Activated CD4-positive, alpha-beta T cell treated with anti-CD3 and anti-CD28 coated beads, Interleukin-2, amount 50 U/mL, for 24 hours (primary cell): ENCODE data around the gene MEI1.

ENCODE experiments used
- DNase-seq, 2 donors: peaks; one replicate each; pipeline ENCODE4 v3.0.0-alpha.2; 2020; ENCODE audit warnings: low read depth in 1 of 2, low spot score in 1 of 2

The MEI1 gene

DNA sequence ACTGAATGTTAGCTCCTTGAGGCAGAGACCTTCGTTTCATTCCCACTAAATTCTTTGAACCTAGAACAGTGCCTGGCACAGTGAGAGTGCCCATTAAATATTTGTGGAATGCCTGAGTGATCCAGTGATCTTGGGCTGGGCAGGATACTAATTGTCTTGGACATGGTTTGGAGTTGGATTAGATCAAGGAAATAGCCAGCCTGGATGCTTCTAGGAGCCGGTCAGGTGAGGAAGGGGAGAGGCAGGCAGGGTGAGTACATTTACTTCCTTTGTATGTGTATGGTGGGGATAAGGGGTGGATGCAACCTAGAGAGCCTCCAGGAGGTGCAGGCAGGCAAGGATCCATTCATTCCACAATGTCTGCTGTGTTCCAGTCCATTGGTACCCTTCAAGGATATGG is 137.2 kb downstream of the MEI1 start:
- DNase-seq, result no peak

DNA sequence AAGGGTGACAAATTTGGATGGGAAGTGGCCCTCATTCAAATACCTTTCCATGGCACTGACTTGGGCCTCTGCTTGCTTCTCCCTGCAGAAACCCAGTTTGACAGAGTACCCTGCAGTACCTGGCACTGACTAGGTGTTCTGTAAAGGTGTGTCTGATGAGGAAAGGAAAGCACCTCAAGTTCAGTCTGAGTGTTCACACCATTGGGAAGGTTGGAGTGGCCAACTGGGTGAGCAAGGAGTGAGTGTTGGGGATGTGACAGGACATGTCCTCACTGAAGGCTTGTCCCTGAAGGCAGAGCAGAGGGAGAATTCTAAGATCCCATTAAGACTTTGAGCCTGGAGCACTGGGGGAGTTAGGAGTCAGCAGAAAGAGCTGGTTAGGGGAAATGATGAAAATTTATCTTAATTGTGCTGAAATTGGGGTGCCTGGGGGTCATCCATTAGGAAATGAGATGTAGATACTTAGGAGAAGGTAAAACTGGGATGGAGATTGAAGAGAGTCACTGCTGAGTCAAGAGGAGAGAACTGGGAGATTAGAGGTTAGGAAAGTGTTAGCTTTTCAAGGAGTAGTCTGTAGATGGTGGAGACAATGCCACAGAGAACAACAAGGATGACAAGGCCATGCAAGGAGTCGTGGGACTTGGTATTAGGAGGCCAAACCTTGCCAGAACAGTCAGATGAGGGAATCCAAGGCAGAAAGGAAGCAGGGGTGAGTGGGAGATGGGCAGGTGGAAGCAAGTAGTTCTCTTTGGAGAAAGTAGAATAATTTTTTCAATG is 139.7 kb downstream of the MEI1 start:
- DNase-seq, result no peak

DNA sequence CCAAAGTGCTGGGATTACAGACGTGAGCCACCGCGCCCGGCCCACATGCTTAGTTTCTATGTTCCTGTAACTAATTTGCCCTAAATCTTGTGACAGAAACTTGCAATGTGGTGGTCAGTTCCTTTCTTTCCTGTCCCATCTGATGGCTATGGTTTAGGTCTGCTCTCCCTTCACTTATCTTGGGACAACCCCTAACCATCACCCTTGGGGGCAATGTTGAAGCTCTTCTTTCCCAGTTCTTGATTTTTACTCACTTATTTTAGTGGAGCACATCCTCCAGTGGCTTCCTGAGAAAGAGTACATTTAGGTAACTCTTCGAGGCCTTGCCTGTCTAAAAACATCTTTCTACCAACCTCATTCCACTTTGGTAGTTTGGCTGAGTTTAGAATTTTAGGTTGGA is 140.9 kb downstream of the MEI1 start:
- DNase-seq, result no peak

DNA sequence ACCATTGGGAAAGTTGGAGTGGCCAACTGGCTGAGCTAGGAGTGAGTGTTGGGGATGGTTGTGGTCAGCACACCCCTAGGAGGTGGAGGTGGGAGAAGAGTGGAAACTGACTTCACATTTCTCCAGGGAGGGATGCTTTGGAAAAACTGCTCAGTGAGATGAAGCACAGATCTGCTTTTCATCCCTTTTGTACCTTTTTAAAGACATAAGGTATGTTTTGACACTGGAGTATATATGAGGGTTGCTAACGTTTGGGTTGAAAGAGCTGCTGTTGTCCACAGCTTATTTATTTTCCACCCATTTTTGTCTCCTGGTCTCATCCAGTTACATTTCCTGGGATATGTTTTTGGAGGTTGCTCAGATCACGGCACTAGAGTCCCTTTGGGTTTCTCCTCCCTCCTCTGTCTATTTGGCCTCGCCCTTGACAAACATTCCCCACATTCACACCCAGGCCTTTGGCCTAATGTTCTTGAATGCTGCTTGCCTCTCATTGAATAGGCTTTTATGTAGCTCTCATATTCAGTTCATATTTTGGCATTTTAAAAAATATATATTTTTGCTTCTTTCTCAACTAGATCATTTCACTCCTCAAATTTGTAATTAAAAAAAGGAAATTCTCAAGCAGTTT is 141.9 kb downstream of the MEI1 start:
- no peak for DNase-seq

DNA sequence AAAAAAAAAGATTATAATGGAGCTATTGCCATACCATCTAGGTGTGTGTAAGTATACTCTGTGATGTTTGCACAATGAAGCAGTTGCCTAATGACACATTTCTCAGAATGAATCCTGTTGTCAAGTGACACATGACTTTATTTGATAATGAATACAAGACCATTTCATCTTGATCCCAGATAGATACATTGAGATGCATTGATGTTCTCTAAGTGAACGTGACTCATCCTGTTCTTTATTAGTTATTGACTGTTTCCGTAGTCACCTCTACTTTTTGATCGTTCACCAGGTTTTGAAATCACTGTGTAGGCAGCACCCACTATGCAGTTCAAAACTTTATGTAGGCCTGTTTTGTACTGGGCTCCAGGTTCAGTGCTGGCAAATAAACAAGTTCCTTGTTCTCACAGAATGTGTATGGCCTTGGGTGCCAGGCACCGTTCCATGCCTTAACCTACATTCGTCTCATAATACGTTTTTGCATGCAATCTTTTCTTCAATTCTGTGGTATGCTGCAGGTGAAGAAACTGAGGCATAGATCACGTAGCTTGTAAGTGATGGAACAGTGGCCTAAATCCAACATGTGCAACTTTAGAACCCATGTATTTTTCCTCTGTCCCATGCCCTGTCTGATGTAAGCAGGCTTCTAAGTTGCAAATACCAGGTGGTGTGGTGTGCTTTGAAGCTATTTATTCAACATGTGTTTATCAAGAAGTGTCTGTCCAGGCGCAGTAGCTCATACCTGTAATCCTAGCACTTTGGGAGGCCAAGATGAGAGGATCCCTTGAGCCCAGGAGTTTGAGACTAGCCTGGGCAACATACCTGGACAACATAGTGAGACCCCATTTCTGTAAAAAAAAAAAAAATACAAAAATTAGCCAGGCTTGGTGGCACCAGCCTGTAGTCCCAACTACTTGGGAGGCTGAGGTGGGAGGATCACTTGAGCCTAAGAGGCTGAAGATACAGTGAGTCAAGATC is 144.0 kb downstream of the MEI1 start:
- peak in 1 of 2 donors; percentile 31 for DNase-seq

DNA sequence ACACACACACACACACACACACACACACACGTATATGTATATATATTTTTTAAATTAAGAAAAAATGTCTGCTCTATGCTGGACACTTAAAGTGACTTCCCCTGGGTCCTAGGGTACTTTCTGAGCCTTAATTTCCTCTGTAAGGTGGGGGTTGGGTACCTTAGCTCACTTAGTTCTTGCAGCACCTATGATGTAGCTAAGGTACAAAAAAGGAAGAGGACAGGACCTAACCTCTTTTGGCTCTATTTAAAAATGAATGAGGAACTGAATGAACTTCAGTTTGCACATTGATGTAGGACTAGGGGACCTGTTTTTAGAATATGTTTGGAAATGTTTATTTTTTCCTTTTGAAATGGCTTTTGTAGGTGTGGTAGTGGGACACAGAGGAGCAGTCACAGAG is 144.7 kb downstream of the MEI1 start:
- DNase-seq, result no peak

DNA sequence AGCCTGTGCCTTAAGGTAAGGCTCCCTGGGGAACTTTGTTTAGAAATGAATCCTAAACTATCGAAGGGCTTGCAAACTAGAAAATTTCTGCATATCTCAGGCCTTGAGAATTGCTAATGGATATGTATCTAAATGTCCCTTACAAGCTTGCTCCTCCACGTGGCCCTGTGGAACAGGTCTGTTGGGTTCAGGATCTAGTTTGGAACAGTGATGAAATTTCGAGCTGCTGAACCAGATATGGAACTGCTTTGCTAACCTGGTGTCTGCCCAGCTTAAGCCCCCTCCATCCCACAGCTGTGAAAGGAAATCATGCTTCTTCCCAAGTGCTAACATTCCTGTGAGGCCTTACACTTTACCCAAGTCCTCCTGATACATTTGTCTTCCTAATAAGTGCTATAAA is 145.2 kb downstream of the MEI1 start:
- no peak for DNase-seq

DNA sequence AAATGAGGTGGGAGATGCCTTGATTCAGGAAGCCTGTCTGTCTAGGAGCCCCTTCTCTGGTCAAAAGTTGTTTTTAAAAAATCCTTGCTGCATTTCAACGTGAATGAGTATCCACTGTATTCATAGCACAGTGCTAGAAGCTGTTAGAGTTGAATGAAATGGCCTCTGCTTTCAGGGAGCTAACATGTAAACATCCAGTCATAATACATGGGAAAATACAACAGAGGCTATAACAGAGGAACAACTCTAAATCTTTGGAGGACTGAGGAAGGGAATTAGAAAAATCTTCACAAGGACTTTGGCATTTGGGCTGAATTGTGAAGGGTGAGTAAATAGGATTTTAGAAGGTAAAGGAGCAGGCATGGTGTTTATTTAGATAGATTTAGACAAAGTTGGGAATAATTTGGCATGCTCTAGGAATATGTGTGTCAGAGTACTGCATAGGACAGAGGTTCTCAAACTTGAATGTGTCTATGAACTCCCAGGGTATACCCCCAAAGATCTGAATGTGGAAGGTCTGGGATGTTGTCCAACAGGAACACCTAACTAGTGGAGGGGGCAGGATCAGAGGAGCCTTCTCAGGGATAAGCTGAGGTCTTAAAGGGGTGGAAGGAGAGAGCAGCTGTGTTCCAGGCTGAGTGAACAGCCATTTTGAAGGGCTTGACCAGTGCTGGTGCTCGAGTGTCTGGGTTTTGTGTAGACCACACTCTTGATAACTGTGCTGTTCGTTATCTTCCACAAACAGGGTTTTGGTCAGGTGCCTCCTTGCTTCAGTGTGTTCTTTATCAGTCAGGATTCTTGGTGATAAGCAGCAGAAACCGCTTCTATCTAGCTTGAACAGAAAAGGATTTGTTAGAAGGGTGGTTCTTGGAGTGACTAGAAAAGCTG is 146.3 kb downstream of the MEI1 start:
- DNase-seq, result no peak

DNA sequence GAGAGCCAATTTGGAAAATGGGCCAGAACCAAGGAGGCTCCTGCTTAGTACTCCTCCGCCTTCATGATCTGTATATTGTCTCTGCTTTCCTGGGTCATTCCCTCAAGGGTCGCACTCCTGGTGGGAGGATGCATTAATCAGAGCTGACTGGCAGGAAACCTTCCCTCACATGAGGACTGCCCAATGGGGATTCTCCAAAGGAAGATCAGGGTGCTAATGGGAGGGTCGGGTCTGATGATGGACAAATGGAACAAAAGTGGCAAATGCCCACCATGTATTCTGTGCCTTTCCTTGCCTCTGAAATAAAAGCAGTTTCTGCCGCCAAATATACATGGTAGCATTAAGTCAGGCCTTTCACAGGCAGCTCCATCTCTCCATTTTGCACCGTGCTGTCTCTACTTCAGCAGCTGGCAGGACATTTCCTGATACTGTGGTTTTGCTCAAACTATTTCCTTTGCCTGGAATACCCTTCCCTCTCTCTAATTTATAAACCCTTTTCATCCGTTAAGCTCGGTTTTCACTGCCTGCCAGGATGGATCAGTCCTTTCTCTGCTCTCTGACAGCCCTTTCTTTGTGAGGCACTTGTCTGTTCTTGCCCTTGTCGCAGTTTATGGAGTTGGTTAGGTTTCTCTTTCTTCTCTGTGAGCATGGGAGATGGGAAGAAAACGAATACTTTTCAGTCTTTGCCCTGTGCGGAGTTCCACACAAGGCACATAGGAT is 147.1 kb downstream of the MEI1 start:
- no peak for DNase-seq

DNA sequence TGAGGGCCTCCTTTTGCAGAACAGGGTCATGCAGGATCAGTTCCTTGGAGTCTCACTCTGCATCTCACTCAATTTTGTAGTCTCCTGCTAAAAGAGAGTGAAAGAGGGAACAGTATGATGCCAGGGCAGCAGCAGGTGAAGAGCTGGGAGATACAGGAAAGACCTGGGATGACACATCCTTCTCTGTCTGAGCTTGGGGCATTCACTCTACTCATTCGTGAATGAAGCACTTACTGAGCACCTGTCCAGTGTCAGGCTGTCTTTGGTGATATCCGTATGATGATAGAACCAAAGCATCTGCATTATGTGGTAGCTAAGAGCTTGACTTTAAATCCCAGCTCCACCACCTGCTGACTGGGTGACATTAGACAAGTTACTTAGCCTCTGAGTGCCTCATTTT is 148.0 kb downstream of the MEI1 start:
- DNase-seq, result no peak

DNA sequence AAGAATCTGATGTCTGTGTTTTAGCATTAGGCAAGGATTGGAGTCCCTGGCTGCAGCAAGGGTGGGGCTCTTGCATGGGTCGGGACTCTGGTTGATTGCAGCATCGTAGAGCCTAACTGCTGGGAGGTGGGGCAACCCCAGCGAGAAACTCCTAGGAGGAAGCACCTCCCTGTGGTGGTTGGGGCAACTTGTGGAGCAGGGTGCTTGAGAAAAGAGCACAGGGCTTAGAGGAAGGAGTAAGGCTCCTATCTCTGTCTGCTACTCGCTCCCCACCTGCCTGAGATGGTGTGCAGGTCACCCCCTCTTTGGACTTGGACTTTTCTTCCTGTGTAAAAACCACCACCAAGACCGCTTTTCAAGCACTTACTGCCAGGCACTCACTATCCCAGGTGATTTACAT is 149.2 kb downstream of the MEI1 start:
- DNase-seq, result no peak
